HG03139 (cell line): ENCODE results near the gene AMOTL2.

Experiments used
- ATAC-seq: cut with Tn5 transposase; IDR thresholded peaks from one replicate; pipeline ENCODE4 v1.9.1; 2021; ENCODE audit not compliant: unreplicated experiment

AMOTL2 gene

GRCh38 chr3:134380249-134380648 is 6.0 kb upstream of the AMOTL2 start:
- ATAC-seq: no peak

DNA sequence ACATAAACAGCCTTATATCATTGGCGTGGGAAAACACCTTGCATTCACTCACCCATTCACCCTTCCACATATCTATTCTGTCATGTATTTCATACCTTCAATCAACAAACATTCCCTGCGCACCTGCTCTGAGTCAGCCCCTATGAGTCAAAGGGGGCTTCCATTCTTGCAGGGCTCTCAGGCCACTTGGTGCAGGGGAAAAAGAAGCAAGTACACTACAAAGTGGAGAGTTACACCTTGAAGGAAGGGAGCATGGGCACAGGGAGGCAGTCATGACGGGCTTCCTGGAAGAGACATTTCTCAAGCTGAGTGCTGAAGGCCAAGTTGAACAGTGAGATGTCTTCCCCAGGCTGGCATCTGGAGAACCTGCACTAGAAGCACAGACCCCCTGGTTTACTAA is 4.6 kb upstream of the AMOTL2 start:
- ATAC-seq: no peak

DNA sequence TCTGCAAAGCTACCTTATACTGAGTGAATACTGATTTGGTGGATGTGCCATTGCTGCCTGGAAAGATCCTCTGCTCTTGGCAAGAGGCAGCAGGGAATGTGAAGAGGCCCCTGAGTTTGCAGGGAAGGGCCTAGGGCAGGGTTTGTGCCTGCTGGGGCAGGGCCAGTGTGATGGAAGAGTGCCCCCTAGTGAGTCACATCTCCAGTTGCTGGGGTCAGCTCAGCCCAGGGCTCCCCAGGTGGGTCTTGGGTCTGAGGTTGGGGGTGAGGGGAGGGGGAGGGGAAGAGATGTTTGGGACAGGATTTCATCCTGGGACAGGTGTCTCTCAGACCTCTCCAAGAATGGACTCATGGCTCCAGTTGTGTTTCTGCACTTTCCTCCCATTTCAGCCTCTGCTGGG is 4.1 kb upstream of the AMOTL2 start:
- ATAC-seq: no peak

GRCh38 chr3:134377896-134378295 is 3.6 kb upstream of the AMOTL2 start:
- ATAC-seq: no peak

DNA sequence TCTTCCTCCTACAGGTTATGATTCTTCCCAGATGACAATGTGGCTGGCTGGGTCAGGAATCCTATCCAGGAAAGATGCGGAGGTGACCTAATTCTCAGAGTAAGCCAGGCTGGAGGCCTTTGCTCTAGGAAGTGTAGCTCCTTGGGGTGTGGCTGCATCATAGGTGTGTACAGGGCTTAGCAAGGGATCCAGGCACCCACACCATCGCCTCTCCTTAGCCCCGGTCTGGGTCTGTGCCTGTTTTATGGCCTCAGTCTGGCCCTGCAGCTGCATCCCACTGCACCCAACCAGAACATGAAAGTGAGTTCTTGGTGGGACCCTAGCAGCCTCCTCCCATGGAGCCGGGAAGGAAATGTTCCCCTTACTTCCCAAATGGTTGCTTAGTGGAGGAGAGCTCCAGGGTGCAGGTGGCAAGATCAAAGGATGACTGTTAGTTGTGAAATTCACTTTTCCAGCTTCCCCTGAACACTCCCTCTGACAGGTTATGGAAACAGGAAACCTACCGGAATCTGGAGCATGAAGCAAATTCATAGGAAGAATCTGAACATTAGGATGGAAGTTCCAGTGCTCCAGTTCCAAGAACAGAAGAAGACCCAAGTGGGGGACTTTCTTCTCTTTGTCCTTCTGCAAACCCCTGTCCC is 2.7 kb upstream of the AMOTL2 start:
- ATAC-seq: no peak

GRCh38 chr3:134376385-134376765 is 2.1 kb upstream of the AMOTL2 start:
- ATAC-seq: no peak

- ATAC-seq: no peak
Measured at GRCh38 chr3:134375582-134376384, 1.5 kb upstream of the AMOTL2 start.

DNA sequence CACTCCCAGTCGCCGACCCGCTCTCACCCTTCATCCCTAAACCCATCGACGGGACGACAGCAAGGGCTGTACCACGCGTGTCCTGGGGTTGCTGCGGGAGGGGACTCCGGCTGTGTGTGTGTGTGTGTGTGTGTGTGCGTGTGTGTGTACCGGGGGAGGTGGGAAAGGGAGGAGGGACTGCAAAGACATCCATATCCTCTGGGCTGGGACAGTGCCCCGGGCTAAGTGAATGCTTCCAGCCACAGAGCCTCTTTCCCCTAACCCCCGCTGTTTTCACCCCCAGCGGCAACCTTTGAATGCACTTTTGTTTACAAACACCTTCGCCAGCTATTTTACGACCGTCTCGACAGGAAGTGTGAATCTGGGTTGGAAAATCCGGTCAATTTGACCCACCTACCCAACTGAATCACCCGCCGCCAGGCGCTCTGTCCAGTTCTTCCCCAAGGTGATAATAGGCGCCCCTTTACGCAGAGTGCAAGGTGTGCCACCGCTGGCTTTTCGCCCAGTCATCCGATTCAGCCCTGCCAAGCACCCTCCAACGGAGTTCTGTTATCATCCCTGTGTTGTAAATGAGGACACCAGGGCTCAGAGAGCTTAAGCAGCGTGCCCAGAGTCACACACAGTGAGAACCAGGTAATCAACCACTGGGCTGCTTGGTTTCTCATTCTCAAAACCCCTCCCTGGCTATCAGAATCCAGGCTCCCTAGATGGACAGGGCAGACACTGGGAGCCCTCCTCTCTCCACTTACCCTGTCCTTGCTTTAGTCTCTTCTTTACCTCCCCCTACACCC is 739 bp upstream of the AMOTL2 start:
- ATAC-seq: no peak

DNA sequence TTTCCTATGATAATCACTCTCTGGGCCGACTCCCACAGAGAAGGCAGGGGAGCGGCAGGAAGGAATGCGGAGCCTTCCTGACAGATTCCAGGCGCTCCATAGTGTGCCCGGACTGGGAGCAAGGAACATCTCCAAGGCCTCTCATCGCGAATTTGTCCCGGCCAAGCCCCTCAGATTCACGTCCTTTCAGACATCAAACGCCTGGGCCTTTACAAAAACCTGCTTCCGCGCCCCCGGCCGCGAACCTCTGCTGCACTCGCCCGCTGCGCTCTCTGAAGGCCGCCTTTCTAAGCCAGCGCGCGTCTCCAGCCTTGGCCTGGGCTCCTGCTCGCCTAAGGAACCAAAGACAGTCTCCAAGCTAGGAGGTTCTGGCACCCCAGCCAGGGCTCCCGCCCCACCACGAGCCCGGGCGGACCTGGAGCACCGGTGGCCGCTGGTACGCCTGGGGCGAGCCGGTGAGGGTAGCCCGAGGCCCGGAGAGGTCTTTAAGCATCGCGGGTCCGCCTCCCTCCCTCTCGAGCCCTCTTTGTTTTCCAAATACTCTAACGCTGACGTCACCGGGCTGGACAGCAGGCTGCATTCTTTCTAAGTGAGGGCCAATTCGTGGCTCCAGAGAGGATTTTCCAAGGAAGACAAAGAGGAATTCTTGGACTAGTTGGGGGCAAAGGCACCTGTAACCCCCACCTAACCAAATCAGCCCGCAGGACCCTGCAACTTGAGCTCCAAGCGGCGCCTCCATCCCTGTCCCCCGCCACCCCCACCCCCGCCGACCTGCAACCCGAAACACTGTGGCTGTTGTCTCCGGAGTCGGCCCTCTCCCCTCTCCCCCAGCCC is 759 bp downstream of the AMOTL2 start:
- no peak for ATAC-seq

DNA sequence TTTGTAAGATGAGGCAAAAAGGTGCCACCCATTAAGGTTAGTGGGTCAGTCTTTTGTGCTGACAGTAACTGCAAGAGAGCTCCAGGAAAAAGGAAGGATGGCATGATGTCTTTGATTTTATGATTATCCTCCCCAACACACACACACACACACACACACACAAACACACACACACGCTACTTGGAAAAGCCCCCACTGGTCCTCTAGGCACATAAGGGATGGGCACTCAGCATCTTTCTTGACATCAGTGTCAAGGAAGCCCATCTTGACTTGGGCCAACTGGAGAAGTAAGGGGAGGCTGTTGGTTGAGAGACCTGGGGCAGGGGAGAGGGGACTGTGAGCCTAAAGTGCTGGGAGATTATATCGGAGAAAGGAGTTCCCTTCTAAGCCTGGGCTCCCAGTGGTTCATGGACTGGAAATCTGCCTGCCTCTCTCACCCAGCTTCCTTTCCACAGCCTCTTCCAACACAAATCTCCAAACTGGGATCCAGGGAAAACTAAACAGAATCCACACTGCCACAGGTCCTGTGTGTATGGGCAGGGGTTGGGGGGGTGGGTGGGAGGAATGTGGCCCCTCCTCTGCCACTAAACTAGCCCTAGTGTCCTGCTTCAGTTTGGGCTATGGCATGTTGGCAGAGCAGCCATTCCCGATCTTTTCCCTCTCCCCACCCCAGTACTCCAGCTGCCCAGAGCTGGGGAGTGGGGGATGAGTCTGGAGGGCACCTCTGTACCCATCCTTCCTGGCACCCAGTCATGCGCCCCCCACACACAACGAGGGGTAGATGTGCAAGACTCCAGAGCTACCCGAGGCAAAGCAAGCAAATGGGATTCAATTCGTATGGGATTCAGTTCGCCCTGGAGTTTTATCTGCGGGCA is 1.6 kb downstream of the AMOTL2 start:
- ATAC-seq: no peak

DNA sequence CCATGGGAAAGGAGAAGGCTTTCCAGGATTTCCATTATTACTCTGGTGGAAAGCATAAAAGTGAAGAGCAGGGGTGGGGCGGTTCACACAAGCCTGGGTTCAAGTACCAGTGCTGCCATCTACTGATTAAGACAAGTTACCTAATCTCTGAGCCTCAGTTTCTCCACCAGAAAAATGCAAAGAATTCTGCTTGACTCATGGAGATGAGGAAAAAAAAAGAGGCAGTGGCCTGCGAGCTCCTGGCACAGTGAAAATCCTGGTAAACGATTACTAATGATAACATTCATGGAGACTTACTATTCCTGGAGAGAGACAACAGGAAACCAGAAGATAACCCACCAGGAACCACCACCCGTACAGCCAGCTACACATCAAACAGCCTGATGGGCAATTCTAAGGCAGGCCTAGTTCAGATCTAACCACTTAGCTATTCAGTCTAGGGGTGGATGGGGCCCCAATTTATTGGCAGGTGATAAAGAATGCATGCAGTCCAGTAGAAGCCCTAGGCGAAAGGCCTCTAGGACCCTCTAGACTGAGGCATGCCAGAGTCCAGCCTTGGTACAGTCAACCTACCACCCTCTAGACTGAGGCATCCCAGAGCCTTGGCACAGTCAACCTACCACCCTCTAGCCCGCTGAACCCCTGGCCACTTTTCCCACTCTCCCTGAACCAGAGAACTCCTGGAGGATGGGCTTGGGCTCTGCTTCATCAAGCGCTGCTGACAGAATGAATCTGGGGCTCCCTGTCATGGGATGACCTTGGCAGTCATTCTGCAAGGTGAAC is 2.5 kb downstream of the AMOTL2 start:
- ATAC-seq: no peak

GRCh38 chr3:134370611-134371531 is 3.4 kb downstream of the AMOTL2 start:
- no peak for ATAC-seq

GRCh38 chr3:134369861-134370596 is 4.2 kb downstream of the AMOTL2 start:
- no peak for ATAC-seq

GRCh38 chr3:134369231-134369741 is 5.0 kb downstream of the AMOTL2 start:
- no peak for ATAC-seq

DNA sequence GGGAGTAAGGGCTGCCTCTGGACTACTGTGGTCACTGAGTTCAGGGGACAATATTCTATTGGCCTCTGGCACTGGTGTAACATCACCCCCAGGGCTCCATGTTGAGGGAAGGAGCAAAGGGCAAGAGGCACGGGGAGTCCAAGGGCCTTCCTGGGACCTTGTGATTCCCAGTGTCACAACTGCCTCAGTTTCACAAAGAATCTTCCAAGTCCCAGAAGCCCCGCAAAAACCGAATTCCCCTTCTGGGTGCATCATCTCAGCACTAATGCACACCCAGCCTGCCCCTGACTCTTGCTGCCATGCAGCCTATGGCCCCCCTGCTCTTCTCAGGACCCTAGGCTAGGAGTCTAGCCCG is 5.5 kb downstream of the AMOTL2 start:
- no peak for ATAC-seq

- ATAC-seq: no peak
Measured at GRCh38 chr3:134367869-134368750, 6.1 kb downstream of the AMOTL2 start.
